ENCODE results near the gene TBC1D22A. TPM values are rescaled to one million over a fixed set of nuclear protein-coding genes. Genes with fewer than 3 reads are reported as not detected.

TBC1D22A gene
- total RNA-seq, 4 donors from 2014 or later, result 10.8 to 32.2 (median 22.3) TPM

DNA sequence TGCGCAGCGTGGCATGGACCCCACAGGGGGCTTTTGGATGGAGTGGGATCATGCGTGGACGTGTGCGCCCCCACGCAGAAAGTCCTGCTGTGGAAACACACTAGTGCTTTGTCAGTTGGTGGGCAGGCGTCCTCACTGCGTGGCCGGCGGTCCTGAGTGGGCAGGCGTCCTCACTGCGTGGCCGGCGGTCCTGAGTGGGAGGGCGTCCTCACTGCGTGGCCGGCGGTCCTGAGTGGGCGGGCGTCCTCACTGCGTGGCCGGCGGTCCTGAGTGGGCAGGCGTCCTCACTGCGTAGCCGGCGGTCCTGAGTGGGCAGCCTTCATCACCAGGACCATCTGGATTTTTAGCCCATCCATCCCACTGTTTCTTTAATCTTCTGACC, 205.9 kb downstream of the TBC1D22A start:
- TF ChIP-seq, protein P1, sequence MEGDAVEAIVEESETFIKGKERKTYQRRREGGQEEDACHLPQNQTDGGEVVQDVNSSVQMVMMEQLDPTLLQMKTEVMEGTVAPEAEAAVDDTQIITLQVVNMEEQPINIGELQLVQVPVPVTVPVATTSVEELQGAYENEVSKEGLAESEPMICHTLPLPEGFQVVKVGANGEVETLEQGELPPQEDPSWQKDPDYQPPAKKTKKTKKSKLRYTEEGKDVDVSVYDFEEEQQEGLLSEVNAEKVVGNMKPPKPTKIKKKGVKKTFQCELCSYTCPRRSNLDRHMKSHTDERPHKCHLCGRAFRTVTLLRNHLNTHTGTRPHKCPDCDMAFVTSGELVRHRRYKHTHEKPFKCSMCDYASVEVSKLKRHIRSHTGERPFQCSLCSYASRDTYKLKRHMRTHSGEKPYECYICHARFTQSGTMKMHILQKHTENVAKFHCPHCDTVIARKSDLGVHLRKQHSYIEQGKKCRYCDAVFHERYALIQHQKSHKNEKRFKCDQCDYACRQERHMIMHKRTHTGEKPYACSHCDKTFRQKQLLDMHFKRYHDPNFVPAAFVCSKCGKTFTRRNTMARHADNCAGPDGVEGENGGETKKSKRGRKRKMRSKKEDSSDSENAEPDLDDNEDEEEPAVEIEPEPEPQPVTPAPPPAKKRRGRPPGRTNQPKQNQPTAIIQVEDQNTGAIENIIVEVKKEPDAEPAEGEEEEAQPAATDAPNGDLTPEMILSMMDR (IDR thresholded peaks at IDR 0.05; ENCODE audit: low read depth), result no peak

DNA sequence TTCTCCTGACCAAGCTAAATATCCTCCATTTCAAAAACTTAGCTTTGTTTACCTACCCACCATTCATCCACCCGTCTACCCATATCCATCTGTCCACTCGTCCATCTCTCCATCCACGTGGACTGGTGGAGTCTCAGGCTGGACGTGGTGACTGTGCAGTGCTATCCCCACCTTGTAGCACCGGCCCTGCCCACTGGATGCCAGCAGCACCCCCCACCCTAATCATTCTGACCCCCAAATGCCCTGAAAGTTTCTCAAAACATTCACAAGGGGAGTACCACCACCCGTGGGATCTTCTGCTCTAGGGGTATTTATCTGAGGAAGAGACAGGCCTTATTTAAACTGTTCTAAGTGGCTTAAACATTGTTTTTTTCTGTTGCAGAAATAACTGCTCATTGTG, 206.4 kb downstream of the TBC1D22A start:
- TF ChIP-seq, protein P1 (IDR thresholded peaks at IDR 0.05; ENCODE audit: low read depth), result no peak

DNA sequence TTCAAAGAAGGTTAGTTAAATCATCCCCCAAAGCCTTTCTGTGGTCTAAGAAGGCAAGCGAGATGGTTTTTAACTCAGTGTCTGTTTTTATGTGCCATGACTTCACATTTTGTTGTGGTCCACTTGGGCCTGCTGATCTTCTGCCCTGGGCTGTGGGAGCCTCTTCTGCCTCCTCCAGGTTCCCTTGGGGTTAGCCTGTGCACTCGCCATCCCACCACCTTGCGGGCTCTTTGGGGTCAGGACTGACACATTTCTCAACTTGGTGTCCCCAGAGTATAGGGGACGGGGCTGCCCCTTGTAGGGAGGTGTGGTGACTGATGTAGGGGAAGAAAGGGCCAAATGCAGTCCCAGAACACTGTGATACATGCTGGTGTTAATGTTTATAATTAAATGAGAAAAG, 207.0 kb downstream of the TBC1D22A start:
- TF ChIP-seq, protein P1 (IDR thresholded peaks at IDR 0.05; ENCODE audit: low read depth), result no peak

DNA sequence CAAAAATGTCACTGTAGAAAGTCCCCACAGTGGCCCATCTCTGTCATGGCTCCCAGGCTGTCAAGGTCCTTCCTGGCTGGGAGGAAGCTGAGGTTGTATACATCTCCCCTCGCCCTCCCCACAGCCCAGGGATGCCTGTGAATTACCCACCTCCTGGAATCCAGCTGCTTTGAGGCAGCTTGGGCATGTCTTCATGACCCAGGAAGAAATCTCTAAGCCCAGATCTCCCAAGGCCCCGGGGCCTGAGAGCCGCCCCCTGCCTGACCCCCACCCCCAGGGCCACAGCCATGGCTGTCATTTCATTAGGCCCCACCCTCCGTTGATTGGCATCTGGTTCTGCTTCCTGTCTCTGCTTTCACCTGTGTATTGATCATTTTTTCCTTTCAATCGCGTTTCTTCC, 207.5 kb downstream of the TBC1D22A start:
- TF ChIP-seq, protein P1 (IDR thresholded peaks at IDR 0.05; ENCODE audit: low read depth), result no peak

DNA sequence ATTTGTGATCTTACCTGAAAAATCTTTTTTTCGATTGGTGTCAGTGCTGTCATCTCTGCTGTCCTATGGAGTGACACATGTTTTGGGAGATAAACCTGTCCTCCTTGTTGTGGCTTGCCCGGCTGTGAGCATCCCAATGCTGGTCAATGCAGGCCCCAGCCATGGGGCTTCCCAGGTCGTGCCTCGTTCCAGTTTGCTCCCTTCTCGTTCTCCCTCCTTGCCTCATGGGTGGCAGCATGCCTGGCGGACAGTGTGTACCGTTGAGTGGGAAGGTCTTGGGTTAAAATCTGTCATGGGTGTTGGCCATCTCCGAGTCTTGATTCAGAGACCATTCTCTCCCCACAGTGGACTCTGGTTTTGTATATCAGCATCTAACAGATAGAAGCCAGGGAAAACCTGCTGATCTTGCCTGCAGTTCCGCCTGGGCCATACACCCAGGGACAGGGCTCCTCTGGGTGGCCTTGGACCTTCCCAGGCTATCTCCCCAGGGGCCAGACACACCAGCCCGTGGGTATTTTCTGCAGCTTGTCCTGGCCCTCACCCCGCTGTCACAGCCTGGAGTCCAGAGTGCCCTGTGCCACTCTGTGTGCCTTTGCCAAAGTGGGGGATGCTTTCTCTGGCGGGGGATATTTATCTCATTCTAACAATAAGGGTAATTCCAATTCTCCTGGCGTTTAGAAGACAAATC, 208.1 kb downstream of the TBC1D22A start:
- TF ChIP-seq, protein P1 (IDR thresholded peaks at IDR 0.05; ENCODE audit: low read depth), result no peak

DNA sequence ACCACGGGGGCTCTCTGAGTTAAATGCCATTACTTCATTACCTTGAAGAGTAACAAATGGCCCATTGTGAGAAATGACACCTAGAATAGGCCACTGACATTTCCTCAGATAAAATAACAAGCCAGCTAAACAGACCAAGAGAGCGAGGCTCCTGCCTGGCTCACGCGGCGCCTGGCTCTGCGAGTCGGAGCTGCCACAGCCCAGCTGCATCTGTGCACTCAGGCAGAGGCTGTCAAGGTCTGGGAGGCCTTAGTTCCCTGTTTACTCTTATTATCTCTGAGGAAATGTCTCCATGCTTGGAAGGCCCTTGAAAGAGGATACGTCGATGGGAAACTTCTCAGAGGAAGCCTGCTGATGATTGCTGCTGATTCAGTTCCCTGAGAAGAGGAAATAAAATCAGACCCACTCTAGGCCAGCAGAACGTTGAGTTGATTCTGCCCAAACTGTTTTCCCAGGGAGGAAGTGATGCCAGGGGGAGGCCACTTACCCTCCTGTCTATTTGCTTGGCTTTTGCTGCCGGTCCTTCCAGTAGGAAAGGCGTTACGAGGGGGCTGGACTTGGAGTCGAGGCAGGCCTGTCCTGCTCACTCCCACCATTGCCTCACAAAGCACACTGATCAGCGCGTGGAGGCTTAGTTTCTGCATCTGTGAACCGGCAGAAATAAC, 208.8 kb downstream of the TBC1D22A start:
- TF ChIP-seq, protein P1 (IDR thresholded peaks at IDR 0.05; ENCODE audit: low read depth), result no peak

DNA sequence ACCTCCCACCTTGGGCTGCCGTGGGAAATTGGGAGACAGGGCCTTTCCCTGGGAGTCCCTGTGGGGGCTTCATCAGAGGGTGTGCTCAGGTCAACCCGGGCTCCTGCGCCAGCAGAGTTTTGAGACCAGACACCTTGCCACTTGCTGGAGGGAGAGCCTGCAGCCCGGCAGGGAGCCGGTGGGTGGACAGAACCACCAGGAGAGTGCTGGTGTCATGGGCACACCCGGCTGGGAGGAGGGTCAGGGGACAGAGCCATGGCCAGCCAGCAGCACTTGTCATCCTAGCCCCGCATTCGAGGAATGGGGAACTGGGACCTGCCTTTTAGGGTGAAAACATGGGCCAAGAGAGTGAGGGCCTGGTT, 209.3 kb downstream of the TBC1D22A start:
- TF ChIP-seq, protein P1 (IDR thresholded peaks at IDR 0.05; ENCODE audit: low read depth), result no peak
